ENCODE measurements around the gene MYZAP.

DNA sequence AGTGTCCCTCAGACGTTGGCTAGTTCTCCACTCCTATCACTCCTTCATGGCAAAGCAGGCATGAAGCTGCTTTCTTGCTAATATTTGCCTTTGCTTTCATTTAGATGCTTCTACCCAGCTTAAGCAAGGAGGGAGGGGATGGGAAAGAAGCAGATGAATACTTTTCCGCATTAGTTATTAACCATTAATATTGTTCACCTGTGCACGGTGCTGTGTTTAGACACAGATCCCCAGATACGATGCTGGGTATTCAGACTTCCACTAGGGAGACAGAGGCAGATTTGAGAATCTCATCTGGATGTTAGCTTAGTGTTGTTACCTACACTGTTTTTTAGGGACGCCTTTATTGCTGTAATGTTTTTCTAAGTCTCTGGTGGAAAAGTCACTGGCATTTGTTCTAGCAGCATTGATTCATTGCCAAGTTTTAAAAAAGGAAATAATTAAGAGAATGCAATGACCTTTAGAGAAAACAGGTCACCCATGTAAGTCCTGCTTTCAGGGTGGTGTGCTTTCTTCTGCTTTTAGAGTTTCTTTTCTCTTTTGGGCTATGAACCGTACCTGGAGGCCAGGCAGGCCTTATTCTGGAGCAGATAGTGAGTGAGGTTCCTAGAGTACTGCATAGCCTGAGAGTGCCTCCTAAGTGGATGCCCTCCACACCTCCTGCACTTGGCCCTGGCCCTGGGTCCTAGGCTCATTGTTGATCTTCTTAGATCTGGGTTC, 55.5 kb downstream of the MYZAP start:
- TF ChIP-seq POLR2AphosphoS5 (IDR thresholded peaks at IDR 0.05) (no peak), EP300 (conservative IDR thresholded peaks at IDR 0.05; ENCODE audit: poor library complexity, severe bottlenecking) (no peak), CTCF (IDR thresholded peaks at IDR 0.05; ENCODE audit: poor library complexity, severe bottlenecking) (no peak), TAF1 (IDR thresholded peaks at IDR 0.05; ENCODE audit: low read depth) (no peak), REST (IDR thresholded peaks at IDR 0.05; ENCODE audit: borderline replicate concordance) (no peak), EZH2 (IDR thresholded peaks at IDR 0.05; ENCODE audit: borderline replicate concordance, insufficient read depth, low read length, poor library complexity, severe bottlenecking) (no peak), SMC3 (conservative IDR thresholded peaks at IDR 0.05; ENCODE audit: poor library complexity) (no peak), MXI1 (conservative IDR thresholded peaks at IDR 0.05; ENCODE audit: poor library complexity, severe bottlenecking) (no peak), RAD21 (conservative IDR thresholded peaks at IDR 0.05) (no peak)
